ENCODE data around the gene UBE3B.

Gene UBE3B

GRCh38 chr12:109493938-109494337 is 16.5 kb downstream of the UBE3B start:
- DNase-seq, result no peak

GRCh38 chr12:109494348-109494881 is 17.0 kb downstream of the UBE3B start:
- no peak for DNase-seq

- DNase-seq, result no peak
Observed at GRCh38 chr12:109495012-109495411, 17.6 kb downstream of the UBE3B start.

GRCh38 chr12:109496306-109496705 is 18.9 kb downstream of the UBE3B start:
- no peak for DNase-seq

- no peak for DNase-seq
Observed at GRCh38 chr12:109497675-109498074, 20.2 kb downstream of the UBE3B start.

- peak in 1 of 51 donors; percentile 18 for DNase-seq
Observed at GRCh38 chr12:109500406-109501185, 23.2 kb downstream of the UBE3B start.

- DNase-seq, result no peak
Observed at GRCh38 chr12:109501299-109501698, 23.9 kb downstream of the UBE3B start.

GRCh38 chr12:109502332-109502731 is 24.9 kb downstream of the UBE3B start:
- DNase-seq, result no peak

GRCh38 chr12:109503611-109504010 is 26.2 kb downstream of the UBE3B start:
- DNase-seq, result peak in 1 of 51 donors; percentile 50

GRCh38 chr12:109504068-109504467 is 26.6 kb downstream of the UBE3B start:
- DNase-seq, result no peak

- no peak for DNase-seq
Observed at GRCh38 chr12:109510196-109510595, 32.8 kb downstream of the UBE3B start.

GRCh38 chr12:109512608-109513007 is 35.2 kb downstream of the UBE3B start:
- DNase-seq, result no peak

- no peak for DNase-seq
Observed at GRCh38 chr12:109513051-109513450, 35.6 kb downstream of the UBE3B start.

GRCh38 chr12:109513977-109514376 is 36.5 kb downstream of the UBE3B start:
- no peak for DNase-seq

GRCh38 chr12:109517619-109518018 is 40.2 kb downstream of the UBE3B start:
- DNase-seq, result no peak

GRCh38 chr12:109518820-109519665 is 41.6 kb downstream of the UBE3B start:
- peak in 37 of 51 donors; percentile 10 to 84 (median 46) for DNase-seq

GRCh38 chr12:109519787-109520186 is 42.4 kb downstream of the UBE3B start:
- DNase-seq, result no peak

GRCh38 chr12:109521831-109522230 is 44.4 kb downstream of the UBE3B start:
- DNase-seq, result no peak

GRCh38 chr12:109523071-109523470 is 45.6 kb downstream of the UBE3B start:
- peak in 30 of 51 donors; percentile 5 to 66 (median 32) for DNase-seq

GRCh38 chr12:109523504-109523903 is 46.1 kb downstream of the UBE3B start:
- DNase-seq, result no peak

- DNase-seq, result no peak
Observed at GRCh38 chr12:109524466-109525278, 47.2 kb downstream of the UBE3B start.

- no peak for DNase-seq
Observed at GRCh38 chr12:109525279-109525585, 47.8 kb downstream of the UBE3B start.

Data from hypothalamus (tissue), 51 donors.